Fibroblast of villous mesenchyme (primary cell): Measurements from ENCODE around the gene UBAC1. TPM values are rescaled to one million over a fixed set of nuclear protein-coding genes. Genes with fewer than 3 reads are reported as not detected.

Source experiments
- DNase-seq: peaks from one replicate; pipeline ENCODE4 v3.0.0-alpha.2; 2010; ENCODE audit warnings: low read depth
- H3K4me3 ChIP-seq: 2 replicates; pipeline ENCODE4 v1.5.1; 2011; ENCODE audit warnings: low read depth, mild to moderate bottlenecking, low read length
- total RNA-seq: library from RNA; depleted of rRNA; stranded (reverse); fragments of >200 nt; gene quantifications from 2 replicates; pipeline ENCODE4 v1.2.3, GENCODE V29; 2012
- TF ChIP-seq, protein P1 (sequence below): IDR thresholded peaks from 2 replicates; pipeline ENCODE4 v1.5.1; 2012; ENCODE audit warnings: low read depth, mild to moderate bottlenecking, low read length; ENCODE audit not compliant: insufficient read depth

UBAC1 gene
- total RNA-seq, 1 donor, result 27.6 TPM

DNA sequence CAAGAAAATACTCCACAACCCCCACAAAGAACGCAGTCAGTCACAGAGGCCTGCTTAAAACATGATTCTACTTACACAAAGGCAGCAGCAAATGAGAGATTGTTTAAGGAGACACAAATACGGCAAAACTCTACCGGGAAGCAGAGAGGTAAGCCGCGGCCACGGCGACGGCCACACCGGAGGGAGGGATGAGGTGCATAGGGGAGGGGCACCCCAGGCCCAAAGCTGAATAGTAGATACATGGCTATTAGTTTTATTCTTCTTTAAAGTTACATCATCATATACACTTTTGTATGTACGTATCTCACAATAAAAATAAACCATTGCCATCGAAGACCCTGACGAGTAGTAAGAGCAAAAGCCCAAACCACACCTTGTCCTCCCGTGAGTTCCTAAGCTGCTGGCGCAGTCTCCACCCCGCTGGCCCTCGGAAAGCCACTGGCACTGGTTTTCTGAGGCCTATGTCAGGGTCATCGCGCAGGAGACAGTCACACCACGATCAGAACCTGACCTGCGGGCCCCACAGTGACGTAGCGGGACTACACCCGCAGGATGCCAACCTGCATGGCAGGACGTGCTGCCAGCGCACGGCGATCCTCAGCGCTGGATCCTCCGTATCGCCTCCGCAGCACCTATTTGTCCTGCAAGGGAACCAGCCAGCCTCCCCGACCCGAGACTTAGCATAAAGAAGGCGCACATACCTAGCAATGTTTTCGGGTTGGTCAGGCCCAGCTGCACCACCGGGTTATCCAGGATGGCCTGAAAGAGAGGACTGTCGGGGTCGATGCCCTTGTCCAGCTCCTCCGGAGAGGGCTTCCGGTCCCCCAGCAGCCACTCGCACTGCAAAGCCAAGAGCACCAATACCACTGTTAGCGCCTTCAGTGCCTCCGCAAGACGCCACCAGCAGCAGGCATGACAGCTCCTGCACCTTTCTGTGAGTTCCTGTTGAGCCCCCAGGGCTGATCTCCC, 23.4 kb downstream of the UBAC1 start:
- TF ChIP-seq, protein P1, sequence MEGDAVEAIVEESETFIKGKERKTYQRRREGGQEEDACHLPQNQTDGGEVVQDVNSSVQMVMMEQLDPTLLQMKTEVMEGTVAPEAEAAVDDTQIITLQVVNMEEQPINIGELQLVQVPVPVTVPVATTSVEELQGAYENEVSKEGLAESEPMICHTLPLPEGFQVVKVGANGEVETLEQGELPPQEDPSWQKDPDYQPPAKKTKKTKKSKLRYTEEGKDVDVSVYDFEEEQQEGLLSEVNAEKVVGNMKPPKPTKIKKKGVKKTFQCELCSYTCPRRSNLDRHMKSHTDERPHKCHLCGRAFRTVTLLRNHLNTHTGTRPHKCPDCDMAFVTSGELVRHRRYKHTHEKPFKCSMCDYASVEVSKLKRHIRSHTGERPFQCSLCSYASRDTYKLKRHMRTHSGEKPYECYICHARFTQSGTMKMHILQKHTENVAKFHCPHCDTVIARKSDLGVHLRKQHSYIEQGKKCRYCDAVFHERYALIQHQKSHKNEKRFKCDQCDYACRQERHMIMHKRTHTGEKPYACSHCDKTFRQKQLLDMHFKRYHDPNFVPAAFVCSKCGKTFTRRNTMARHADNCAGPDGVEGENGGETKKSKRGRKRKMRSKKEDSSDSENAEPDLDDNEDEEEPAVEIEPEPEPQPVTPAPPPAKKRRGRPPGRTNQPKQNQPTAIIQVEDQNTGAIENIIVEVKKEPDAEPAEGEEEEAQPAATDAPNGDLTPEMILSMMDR, result no peak
- no peak overlapping the region for H3K4me3 ChIP-seq
- no peak for DNase-seq

DNA sequence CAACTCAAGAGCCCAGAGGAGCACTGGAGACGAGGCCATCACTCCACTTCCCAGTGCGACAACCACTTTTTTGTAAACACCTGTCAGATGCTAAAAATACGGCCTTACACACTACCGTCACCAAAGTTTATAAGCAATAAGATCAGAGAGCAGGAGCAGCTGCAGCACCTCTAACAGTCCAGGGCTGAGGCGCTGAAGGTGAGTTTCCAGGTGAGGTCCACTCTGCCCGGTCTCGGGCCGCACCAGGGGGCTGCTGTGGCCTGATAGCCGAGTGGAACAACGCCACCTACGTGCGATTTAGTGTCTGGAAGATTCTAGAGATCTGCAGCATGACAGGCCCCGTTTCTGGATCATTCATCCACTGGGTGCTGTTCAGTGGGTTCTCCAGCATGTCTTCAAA, 28.1 kb downstream of the UBAC1 start:
- no peak for DNase-seq
- H3K4me3 ChIP-seq, result no peak overlapping the region
- TF ChIP-seq, protein P1, result no peak

GRCh38 chr9:135932656-135933055, 28.5 kb downstream of the UBAC1 start:
- TF ChIP-seq, protein P1, result no peak
- H3K4me3 ChIP-seq, result no peak overlapping the region
- DNase-seq, result no peak

- DNase-seq, result no peak
- TF ChIP-seq, protein P1, result no peak
- H3K4me3 ChIP-seq, result no peak overlapping the region
These were observed 29.8 kb downstream of the UBAC1 start for GRCh38 chr9:135931349-135931820.

DNA sequence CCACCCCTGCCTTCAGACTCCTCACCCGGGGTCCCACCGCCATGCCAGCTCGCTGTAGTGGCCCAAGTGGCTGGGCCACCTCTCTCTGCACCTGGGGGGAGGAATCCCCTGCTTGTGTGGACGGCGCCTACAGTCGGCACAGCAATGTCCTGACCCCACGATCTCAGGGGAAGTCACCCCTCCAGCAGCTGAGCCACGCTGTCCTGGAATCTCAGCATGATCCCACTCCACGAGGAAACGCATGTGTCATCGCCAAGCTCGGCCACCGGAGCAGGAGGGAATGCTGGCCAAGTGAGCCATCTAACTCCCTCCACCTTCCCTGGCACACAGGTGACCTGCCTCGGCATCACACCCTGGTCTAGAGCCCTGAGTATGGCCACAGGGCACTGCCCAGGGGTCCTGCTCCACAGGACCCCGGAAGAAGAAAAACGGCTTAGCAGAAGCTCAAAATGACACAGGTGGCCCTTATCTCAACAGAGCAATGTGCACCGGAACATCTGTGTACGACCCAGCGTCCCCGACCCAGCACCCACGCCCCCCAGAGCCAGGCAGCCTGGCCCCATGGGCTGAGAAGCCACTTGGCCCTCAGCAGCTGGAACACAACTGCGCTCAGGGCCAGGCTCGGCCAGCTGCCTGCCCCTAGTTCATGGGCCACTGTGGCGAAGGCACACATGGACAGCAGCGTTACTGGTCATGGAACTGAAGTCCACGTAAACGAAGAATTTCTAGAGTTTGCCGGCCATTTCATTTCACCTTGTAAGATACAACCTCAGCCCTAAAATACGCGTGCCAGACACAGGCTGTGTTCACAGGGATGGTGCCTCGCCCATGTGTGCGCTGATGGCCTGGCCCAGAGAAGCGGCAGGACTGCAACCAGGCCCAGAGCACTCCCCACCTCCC, 30.5 kb downstream of the UBAC1 start:
- TF ChIP-seq, protein P1, result no peak
- H3K4me3 ChIP-seq, result no peak overlapping the region
- no peak for DNase-seq

GRCh38 chr9:135929656-135930445, 31.3 kb downstream of the UBAC1 start:
- TF ChIP-seq, protein P1, result no peak
- no peak for DNase-seq

More at GRCh38 chr9:135929656-135930445, 31.3 kb downstream of the UBAC1 start:
- H3K4me3 ChIP-seq, result no peak overlapping the region
